Stimulated activated CD8-positive, alpha-beta memory T cell treated with anti-CD3 and anti-CD28 coated beads, Interleukin-15, amount 100 ng/mL, for 1 hour (primary cell): Measurements from ENCODE around the gene AUTS2.

Experiments
- DNase-seq: peaks from one replicate; pipeline ENCODE4 v3.0.0-alpha.2; 2020; ENCODE audit warnings: low read depth

Gene AUTS2

DNA sequence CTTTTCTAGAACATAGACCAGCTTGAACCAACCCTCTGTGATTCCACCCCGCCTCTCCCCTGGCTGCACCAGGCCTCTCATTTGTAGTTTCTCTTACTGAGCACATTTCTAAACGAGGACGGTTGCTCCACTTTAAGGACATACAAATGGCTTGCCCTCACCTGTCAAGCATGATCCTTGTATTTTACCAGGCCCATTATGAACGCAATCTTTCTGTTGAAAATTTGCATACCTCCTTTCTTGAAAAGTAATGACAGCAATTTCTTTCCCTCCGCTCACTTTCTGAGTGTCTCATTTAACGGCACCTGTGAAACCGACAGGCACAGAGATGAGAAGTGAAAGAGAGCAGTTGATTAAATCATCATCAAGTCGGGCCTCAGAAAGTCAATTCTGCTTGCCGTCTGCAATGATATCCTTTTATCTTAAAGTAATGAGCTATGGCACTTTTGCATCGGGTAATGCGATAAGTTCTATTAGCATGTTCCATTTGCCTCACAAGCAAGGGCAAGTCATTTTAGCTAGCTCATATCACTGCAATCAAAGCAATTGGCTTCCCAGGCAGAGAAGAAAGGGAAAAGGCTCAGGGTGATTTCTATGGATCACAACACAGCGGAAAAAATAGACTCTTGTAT lies 828.1 kb downstream of the AUTS2 start:
- DNase-seq: no peak

DNA sequence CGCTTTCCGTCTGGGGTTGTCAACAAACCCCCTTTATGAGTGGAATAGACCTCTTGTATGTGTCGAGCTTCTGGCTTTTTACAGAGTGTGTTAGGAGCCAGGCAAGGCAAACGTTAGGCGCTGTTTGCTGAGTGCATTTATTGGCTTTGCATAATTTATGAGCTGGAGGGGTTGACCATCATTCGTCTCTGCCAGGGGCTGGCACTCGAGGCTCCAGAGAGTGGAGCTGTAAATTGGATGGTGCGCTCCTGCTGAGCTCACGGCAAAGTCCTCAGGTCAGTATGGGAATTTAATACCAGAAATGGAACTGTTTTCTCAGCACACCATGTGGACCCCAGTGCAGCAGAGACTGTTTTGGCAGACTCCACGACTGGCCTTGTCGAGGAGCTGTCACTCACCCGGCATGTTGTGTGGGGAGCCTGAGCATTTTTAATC lies 834.3 kb downstream of the AUTS2 start:
- DNase-seq: no peak

DNA sequence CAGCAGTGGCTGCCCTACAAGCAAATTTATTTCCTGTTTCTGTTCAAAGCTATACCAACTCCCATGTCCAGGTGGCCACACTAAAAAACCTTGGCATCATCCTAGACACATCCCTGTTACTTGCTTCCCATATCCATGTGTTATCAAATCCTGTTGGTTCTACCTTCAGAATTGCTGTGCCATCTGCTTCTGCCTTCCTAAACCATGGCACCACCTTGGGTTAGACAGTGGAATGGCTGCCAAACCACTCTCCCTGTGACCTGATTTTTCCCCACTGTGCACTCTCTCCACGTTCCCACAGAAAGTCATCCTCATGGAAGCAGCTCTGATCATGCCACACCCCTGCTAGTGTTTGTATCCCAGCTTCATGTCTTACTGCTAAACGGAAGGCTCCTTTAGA lies 836.1 kb downstream of the AUTS2 start:
- DNase-seq: no peak

DNA sequence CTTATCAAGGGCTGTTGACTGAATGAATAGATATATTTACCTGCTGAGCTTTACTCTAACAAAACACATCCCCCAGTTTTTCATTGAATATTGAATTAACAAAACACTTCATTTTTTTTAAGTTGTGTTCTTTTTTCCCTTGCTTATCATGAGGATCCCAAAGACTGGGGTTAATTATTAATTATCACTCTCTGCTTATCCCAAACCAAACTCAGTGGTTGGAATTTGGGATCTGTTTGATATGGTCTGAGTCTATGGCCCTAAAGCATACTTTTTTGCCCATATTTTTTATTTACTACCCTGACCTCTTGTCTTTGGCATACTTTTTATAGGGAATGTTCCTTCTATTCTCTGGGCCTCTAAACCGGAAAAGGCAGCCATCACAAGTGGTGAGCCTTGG lies 836.5 kb downstream of the AUTS2 start:
- no peak for DNase-seq

DNA sequence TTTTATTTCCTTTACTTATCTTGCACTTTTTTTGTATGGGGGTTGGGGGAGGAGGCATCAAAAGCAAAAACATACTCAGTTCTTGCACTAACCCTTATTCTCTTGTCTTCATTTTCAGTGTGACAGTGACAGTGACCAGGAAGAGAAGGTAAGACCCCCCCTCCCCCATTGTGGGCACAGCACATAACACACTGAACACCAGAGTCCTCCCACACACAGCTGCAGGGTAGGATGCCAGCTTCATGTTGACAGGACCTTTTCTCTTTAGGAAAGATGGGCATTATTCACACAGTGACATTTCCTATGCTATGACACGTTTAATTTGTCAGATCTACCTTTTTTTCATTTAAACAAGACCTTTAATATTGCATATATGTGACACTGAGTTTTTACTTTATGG lies 837.4 kb downstream of the AUTS2 start:
- no peak for DNase-seq

DNA sequence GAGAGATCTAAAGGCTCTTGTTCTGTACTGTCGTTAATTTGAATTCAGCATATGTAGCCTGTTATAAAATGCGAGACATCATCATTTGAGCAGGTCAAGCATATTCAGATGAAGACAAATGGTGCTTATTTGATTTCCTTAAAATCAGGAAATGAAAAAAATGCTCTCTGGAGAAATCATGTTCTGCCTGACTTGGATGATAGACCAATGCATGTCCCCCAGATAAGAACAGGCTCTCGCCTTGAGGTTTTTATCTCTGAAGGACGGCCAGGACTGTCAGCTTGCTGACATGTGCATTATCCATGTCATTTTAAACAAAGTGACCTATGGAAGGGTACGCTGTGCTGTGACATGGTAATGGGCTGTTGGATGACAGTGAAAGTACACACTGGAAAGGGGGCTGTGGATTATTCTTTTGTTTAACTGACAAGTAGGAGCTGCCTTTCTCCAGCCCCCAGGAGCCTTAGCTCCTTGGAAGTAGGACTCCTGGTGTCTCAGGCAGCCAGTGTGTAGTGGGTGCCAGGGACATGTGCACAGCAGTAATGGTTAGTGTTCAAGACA lies 838.6 kb downstream of the AUTS2 start:
- no peak for DNase-seq

DNA sequence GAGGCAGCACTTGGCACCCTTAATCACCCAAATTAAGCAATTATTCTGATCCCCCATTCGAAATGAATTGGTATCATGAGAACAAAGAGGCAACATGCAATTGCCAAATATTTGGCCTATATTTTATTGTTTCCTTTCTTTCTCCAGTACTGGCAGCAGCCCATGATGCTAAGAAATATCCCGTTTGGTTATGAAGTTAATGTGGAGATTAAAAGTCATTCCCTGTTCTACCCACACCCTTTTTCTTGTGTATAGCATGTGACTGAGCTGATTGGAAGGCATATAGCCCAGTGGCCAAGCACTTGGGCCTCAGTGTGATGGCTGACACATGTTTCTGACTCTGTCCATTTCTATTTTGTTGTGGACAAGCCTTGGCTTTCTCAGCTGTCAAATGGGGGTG lies 841.4 kb downstream of the AUTS2 start:
- DNase-seq: no peak

DNA sequence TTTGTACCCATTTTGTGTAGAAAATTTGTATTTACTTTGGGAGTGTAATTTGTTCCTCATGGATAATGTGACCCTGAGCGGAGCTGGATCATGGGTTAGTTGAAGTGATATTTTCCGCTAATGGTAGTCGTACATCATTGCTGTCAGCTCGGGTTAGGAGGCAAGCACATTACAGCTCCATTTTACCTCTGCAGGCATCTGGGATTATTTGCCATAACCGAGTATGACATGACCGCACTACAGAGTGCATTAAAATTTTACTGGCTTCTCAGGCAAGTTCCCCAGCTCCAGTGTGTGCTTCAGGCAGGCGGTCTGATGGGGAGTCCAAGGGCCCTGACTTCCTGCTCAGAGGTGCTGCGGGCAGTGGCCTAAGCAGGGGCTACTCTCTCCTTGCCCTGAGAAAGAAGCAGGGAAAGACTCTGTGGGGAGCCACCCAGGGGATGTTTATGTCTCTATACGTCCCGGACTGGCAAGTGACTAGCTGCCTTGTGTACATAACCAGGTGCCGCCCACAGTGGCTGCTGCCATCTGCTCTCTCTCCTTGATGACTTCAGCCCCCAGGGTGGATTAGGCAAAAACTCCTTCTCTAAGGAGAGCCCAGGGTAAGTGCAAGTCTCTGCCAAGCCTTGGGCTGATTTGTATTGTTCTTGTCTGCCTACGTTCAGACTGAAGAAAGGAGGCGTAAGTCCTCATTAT lies 848.3 kb downstream of the AUTS2 start:
- no peak for DNase-seq

DNA sequence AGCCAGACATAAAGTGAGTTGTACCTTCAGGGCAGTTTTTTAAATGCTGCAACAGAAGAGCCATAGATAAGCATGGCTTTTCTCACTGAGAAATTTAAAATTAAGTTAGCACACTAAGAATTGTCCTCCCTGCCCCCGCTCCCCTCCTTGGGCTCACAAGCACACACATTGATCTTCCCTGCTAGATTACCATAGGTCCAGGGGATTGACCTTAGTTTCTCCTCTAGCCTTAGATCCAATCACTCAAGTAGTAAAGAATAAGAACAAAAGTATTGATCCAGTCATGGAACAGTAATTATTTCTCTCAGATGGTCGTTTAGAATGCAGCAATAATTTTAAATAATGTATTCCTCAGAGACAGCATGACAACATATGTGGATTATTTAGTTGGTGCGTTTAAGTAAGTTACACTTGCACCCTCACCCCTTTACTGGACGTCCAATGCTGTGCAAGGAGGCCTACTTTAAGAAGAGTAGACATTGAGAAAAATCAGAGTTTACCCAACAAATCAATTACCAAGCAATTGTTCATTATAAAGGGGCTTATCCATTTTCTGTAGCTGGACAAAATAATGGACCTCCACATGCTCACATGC lies 850.1 kb downstream of the AUTS2 start:
- DNase-seq: no peak

DNA sequence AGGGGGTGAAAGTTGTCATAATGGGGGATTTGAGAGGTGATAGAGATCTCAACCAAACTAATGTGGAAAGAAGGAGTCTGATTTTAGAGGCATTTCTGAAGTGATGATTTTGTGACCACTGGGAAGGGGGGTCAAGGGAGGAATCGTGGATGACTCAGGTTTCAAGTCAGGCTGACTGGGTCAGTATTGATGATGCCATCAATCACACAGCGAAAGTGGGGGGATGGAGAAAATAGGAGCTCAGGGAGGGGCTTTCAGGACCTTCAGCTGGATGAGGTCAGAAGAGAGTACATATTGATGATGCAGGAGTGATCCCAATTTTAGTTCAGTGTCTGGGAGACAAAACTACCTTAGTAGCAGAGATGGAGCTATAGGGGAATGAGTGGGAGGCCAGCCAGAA lies 852.5 kb downstream of the AUTS2 start:
- DNase-seq: no peak

DNA sequence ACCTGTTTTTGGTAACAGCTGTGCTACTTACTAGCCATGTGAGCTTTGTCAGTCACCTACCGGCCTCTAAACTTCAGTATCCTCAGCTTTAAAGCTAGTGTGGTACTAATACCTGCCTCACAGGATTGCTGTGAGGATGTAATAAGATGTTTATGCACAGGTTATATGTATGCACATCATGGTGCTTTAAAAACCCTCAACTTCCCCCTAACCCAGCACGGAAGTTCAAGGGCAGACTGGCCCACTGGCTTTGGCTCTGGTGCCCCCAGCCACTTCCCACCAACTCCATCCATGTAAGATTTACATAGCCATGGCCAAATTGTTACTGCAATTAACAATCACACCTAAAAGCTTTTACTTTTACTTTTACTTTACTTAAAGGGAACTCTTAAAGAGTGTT lies 857.6 kb downstream of the AUTS2 start:
- no peak for DNase-seq

DNA sequence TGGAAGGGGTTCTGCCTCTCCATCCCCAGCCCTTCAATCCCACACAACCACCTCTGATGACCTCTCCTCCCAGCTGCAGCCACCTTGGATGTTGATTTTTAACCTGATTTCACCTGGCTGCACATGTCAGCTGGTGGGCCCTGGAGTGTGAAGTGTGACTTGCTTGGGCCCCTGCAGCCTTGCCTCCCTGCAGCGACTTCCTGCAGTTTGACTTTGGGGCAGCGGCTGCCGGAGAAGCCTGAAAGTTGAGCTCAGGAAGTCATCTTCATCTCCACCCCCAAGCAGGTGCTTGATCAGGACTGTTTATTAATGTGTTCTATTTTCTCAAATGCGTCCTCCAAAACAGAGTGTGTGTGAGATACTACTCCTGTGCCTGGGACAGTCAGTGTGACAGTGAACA lies 858.4 kb downstream of the AUTS2 start:
- no peak for DNase-seq

DNA sequence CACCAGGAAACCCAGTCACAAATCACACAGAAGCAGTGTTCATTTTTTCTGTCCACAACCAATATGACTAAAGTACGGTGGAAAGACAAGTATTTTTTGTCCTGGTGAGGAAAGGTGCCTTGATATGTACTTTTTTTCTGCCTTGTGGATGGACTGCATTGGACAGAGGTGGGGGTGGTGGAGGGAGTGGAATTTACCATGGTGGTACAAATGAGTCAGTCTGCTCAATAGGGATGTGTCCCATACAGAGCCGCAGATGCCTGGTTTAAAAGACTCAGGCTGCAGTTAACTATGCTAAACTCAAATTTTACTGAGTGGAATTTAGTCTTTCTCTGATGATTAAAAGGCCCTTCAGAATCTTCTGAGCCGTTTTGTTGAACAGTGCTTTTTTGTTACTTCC lies 859.2 kb downstream of the AUTS2 start:
- DNase-seq: no peak

DNA sequence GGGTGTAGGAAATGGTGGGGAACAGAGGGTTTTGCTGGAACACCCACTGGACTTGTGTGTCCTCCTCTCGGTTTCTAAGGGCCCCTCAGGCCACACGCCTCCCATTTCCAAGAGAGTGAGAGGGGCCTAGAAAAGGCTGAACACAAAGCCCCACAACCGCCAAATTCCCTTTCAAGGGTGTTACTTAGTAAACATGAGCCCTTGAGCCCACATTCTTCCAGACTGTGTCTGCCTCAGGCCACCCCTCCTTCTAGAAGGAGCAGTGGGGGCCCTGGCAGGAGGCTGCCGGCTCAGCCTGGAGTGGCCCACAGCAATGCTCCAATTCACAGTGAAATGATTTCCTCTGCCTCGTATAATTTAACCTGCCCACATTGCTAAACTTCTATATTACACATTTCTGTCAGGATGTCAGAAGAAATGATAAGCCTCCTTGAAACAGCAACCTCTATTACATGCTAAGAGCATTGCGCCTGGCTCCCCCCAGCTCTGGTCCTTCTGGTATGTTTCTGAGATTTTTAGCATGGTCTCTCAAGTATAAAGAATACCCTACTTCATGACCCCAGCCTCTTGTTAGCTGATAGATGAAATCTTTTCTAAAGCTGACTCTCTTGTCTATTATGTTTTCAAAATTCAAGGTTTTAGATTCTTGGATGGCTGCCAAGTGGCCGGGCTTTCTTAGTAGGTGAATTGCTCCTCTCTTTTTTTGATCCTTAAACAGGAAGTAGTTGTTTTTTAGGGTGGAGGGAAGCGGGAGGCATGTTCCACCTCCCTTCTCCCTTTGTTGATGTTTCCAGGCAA lies 859.8 kb downstream of the AUTS2 start:
- DNase-seq: no peak

DNA sequence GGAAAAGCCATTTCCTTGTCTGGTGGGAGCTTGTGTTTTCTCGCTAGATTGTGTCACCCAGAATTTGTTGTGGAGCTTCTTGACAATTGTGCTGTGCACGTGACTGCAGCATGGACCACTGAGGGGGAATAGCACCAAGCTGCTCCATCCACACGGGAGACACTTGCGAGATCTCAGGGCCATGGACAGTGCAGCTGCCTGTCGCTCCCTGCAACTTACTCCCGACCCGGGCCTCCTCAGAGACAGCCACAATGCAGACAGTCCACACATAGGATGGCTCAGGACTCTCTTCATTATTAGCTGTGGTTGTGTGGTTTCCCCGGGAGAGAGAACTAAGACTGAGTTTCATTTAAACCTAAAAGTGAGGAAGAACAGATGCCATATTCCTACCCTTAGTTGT lies 860.5 kb downstream of the AUTS2 start:
- DNase-seq: no peak

DNA sequence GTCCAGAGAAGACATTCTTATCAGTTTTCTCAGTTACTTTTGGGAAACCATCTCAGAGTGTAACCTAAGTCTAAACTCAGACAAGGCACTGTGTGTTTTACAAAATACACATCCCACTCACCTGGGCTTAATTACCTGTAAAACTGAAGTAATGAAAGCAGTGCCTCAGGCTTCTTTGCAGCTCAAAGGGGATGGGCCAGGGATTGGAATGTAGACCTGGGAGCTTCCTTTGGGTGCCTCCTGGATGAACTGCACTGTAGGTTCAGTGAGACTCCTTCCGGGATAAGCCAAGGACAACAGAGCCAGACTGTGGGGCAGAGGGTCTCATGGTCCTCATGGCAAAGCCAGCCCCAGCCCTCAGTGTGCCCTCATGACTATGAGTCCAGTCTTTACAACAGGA lies 861.3 kb downstream of the AUTS2 start:
- no peak for DNase-seq

DNA sequence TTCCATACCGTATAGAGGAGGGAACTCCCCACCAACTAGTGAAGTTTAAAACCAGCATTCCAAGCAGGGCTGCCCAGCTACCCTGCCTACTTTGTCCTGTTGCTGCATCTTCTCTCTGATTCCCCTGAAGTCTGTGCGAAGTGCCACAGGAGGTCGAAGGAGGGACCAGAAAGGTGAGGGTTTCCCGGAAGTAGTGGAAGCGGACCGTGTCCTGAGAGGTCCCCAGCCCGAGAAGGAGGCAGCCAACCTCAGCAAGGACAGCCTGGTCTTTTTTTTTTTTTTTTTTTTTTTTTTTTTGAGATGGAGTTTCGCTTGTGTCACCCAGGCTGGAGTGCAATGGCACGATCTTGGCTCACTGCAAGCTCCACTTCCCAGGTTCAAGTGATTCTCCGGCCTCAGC lies 861.8 kb downstream of the AUTS2 start:
- DNase-seq: no peak

DNA sequence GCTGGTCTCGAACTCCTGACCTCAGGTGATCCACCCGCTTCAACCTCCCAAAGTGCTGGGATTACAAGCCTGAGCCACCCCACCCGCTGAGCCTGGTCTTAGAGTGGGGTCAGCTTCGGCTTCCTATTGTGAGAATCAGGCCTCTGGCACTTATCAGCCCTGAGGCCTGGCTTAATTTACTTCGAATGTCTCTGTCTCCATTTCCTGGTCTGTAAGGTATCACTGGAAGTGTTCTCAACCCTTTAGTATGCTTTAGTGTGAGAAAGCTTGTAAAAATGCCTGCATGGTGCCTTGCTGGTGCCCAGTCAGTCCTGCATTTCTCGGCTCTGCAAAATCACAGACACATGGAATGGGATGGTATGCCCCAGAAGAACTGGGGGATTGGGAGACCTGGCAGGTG lies 862.3 kb downstream of the AUTS2 start:
- no peak for DNase-seq

DNA sequence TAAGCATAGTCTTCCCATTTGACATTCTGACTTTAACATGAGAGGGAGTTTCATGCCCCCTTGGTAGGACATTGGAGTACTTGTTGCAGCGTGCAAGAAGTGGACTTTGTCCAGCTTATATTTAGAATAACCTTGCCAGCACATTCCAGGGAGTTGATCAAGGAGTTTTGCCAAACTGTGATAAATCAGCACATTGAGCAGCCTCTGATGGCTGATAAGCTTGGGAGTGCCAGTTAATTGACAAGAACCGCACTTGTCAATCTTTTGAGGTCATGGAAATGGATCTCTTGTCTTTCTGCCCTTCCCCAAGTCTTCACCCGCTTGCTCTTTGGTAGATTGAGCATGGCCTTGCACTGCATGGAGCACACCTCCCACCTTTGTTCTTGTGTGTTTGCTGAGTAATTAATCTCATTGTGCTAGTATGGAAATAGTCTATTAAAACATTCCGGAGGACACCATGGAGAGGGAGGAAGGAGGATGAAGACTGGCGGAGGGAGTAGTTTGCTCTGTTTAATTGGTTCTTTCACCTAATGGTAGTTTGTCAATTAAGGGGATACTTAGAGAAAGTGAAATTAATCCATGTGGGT lies 865.2 kb downstream of the AUTS2 start:
- DNase-seq: no peak

DNA sequence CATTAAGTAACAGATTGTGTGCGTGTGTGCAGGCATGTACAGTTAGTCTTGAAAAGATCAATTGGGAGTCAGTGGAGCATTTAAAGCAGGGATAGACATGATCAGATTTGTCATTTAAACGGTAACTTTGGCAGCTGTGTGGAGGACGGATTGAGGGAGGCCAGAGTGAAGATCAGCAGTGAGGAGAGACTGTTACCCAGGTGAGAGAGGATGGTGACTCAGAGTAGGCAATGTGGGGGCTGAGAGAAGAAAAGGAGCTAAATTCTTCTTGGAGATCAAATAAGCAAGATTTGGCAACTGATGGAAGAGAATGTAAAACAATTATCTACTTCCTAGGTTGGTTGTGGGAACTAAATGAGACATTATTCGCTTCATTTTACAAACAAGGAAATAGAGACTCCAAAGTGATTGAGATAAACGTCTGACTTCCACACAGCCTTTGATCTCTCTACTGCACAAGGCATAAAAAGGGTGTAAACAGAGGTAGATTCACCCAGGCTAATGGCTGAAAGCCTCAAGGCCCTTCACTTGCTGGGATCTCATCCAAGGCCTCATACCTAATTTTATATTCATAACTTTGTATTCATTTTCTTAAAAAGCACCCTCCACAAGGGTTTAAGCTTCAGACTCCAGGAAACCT lies 868.6 kb downstream of the AUTS2 start:
- DNase-seq: no peak

DNA sequence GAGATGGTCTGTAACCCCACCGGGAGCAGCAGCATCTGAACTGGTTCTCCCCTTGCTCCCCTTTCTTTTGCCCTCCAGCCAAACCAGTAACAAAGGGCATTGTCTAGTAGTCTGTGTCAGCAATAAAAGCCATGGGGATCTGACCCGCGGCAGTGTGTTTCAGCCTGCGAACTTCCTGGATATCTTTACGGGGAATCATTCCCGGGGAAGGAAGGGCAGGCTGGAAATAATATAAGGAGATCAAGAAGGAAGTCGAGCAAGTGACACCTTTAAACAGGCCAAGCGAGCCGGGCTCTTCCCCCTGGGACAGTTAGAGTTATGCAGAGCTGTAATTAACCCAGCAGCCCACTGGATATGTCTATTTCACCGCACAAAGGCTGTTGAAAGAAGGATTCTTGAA lies 872.5 kb downstream of the AUTS2 start:
- no peak for DNase-seq
